PFSK-1 (cell line): ENCODE results near the gene RUNX1.

Experiments used
- FOXP2 ChIP-seq: optimal IDR thresholded peaks from 2 replicates; pipeline ENCODE3; 2011; ENCODE audit warnings: borderline replicate concordance, control low read depth, inconsistent platforms; ENCODE audit not compliant: insufficient read depth; ENCODE audit errors: extremely low read length, extremely low read depth
- POLR2AphosphoS5 ChIP-seq: IDR thresholded peaks from 2 replicates; pipeline ENCODE4 v1.6.1; 2012; ENCODE audit warnings: low read depth, mild to moderate bottlenecking, control low read depth, low read length, moderate library complexity
- REST ChIP-seq, 2 experiments: IDR thresholded peaks; 2 replicates each; pipeline versions ENCODE4 v1.6.1 to v1.8.0; 2011 to 2012; ENCODE audit warnings: low read depth in 2 of 2, low read length in 2 of 2, control low read depth in 1 of 2, inconsistent platforms in 1 of 2, mild to moderate bottlenecking in 1 of 2, moderate library complexity in 1 of 2; ENCODE audit not compliant: insufficient read depth in 1 of 2
- SIN3A ChIP-seq: IDR thresholded peaks from 2 replicates; pipeline ENCODE4 v1.6.1; 2012; ENCODE audit warnings: mild to moderate bottlenecking, low read length, moderate library complexity, borderline replicate concordance; ENCODE audit not compliant: insufficient read depth
- TAF1 ChIP-seq: IDR thresholded peaks from 2 replicates; pipeline ENCODE4 v1.6.1; 2012; ENCODE audit warnings: low read length, control low read depth, borderline replicate concordance; ENCODE audit not compliant: insufficient read depth

Gene RUNX1

DNA sequence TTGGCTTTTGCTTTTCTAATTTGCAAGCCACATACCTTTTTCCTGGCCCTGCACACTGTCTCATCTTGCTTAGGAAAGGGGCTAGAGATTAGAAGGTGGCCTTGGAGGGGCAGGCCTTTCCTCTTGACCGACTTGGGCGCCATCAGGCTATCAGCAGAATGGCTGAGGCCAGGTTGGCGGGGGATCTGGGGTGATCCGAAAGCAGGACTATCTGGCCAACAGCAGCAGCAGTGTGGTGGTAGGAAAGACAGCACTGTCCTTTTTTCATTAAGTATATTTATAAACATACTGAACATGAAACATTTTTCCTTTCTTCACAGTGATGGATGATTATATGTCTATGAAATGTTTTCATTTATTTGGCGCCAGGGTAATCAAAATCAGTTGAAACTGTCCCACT lies 23.5 kb upstream of the RUNX1 start:
- TF ChIP-seq FOXP2 (no peak), POLR2AphosphoS5 (no peak), REST (IDR thresholded peaks at IDR 0.05; ENCODE audit: insufficient read depth in 1 of 2, low read depth in 2 of 2, low read length in 2 of 2) (no peak), SIN3A (no peak), TAF1 (no peak)

DNA sequence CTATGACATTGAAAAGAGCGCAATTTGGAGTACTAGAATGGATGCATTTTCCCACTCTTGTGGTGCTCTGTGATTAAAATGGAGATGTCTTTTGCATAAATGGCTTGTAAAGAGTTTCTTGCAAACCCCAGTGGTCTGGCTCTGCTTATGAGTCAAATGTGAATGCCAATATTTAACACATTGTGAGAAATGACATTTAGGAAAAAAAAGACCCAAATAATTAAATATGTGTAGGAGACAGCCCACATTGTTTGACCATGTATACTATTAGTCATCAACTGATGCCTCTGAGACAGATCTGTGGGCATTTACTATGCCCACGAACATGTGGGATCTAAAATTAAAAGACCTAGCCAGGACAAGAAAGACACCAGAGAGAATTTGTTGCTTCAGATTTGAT lies 22.2 kb upstream of the RUNX1 start:
- TF ChIP-seq REST (IDR thresholded peaks at IDR 0.05; ENCODE audit: insufficient read depth in 1 of 2, low read depth in 2 of 2, low read length in 2 of 2) (no peak), POLR2AphosphoS5 (no peak), SIN3A (no peak), TAF1 (no peak), FOXP2 (no peak)

DNA sequence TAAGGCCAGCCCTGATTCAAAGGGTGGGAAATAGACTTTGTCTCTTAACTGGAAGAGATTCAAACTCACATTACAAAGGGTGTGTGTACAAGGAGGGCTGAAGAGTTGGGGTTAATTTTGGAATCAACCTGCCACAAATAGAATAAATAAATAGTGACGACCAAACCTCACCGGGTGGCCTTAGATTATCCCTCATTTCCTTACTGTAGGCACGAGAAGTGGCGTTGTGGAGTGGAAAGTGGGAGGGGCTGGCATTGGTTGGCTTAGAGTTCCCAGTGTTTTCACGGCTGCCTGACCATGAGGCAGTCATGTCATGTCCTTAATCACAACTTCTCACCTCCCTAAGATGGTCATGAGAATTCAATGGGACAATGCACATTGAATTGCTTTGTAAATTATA lies 21.3 kb upstream of the RUNX1 start:
- TF ChIP-seq POLR2AphosphoS5 (no peak), TAF1 (no peak), REST (IDR thresholded peaks at IDR 0.05; ENCODE audit: insufficient read depth in 1 of 2, low read depth in 2 of 2, low read length in 2 of 2) (no peak), FOXP2 (no peak), SIN3A (no peak)

- TF ChIP-seq FOXP2, result no peak
- TF ChIP-seq TAF1, result no peak
- TF ChIP-seq POLR2AphosphoS5, result no peak
- TF ChIP-seq REST (IDR thresholded peaks at IDR 0.05; ENCODE audit: insufficient read depth in 1 of 2, low read depth in 2 of 2, low read length in 2 of 2), result no peak
- TF ChIP-seq SIN3A, result no peak
Measured at GRCh38 chr21:35066824-35067223, 17.7 kb upstream of the RUNX1 start.
